Measurements from ENCODE around the gene ETV6. TPM values are rescaled to one million over a fixed set of nuclear protein-coding genes. Genes with fewer than 3 reads are reported as not detected.

The ETV6 gene
- total and polyA plus RNA-seq, 2 of the 8 experiments (the other 6 are each of a cell fraction or from before 2014, with no cell fraction given): 5.5 to 23.9 TPM

GRCh38 chr12:11815397-11815796, 165.9 kb downstream of the ETV6 start:
- no peak overlapping the region for H3K14ac ChIP-seq (ENCODE audit: insufficient read length)
- no peak overlapping the region for H3K56ac ChIP-seq (replicated peaks; ENCODE audit: insufficient read length, low read depth, low read length)
- no peak overlapping the region; a peak in 1 of 4 replicates for H3K4me2 ChIP-seq (ENCODE audit: insufficient read depth in 1 of 2, low read depth in 2 of 2, low read length in 2 of 2)
- no peak overlapping the region for H3K23ac ChIP-seq (ENCODE audit: insufficient read length)
- H3K4me1 ChIP-seq (replicated peaks in 1 of 4; ENCODE audit: control insufficient read depth in 3 of 4, insufficient read depth in 4 of 4, low read length in 3 of 4): peaks cover 7 to 32% (median 23%) of the 10 kb centered on the region in 4 experiments
- no peak overlapping the region for H2BK5ac ChIP-seq (ENCODE audit: low read depth, low read length)
- H2BK20ac ChIP-seq (ENCODE audit: low read length): no peak overlapping the region
- H3K9ac ChIP-seq (replicated peaks in 1 of 4; ENCODE audit: extremely low read depth in 1 of 4, low read depth in 3 of 4, low read length in 3 of 4): no peak overlapping the region
- H3K79me2 ChIP-seq (ENCODE audit: control insufficient read depth in 1 of 2, insufficient read depth in 2 of 2, low read length in 2 of 2): no peaks in the 10 kb centered on the region
- no peaks in the 10 kb centered on the region; the same call in 1 of the 2 replicates for H3K79me1 ChIP-seq (ENCODE audit: low read depth, low read length)
- no peaks in the 10 kb centered on the region for H3K27me3 ChIP-seq (replicated peaks in 1 of 4; ENCODE audit: control insufficient read depth in 3 of 4, extremely low read depth in 1 of 4, insufficient read depth in 3 of 4, low read length in 3 of 4)
- H2AK5ac ChIP-seq (ENCODE audit: low read depth, low read length): no peak overlapping the region
- H3K23me2 ChIP-seq (ENCODE audit: low read depth, low read length): no peaks in the 10 kb centered on the region
- H3K27ac ChIP-seq (ENCODE audit: low read depth, low read length): no peak overlapping the region
- no peaks in the 10 kb centered on the region for H3K9me3 ChIP-seq (ENCODE audit: insufficient read depth in 2 of 2, low read depth in 1 of 2, low read length in 1 of 2)
- no peak overlapping the region for H4K91ac ChIP-seq (replicated peaks; ENCODE audit: insufficient read length, low read length)
- no peak overlapping the region for H4K5ac ChIP-seq (ENCODE audit: insufficient read length, low read depth, low read length)
- H3K4ac ChIP-seq (replicated peaks; ENCODE audit: insufficient read length, low read depth, low read length): no peak overlapping the region
- H2BK12ac ChIP-seq (ENCODE audit: low read depth, low read length): 0 out of 2 replicates have a peak overlapping the region, but pooled peaks have one; percentile 35
- DNase-seq (ENCODE audit: low read depth in 1 of 2, low spot score in 2 of 2) (no peak), FAIRE-seq (no peak)
- no peak overlapping the region for H3K18ac ChIP-seq (ENCODE audit: extremely low read depth, low read length)
- no peaks in the 10 kb centered on the region for H3K36me3 ChIP-seq (ENCODE audit: control insufficient read depth in 2 of 4, insufficient read depth in 4 of 4, low read length in 3 of 4)
- no peaks in the 10 kb centered on the region for H4K20me1 ChIP-seq (replicated peaks in 1 of 2; ENCODE audit: control insufficient read depth in 1 of 2, insufficient read depth in 2 of 2, low read length in 2 of 2)
- no peak overlapping the region for H3K4me3 ChIP-seq (ENCODE audit: extremely low read depth in 1 of 4, insufficient read depth in 2 of 4, low read depth in 3 of 4, low read length in 4 of 4)
- ChIA-PET CTCF (ENCODE audit: partially characterized antibody) (interaction anchor here (0.6 to 2.3 kb wide), 6 partner anchors 10 to 237 kb away, joined by 3 to 7 read pairs (median 4); no protein-coding TSS in a partner anchor), POLR2A (ENCODE audit: partially characterized antibody) (no interaction called here)
- H2BK15ac ChIP-seq (ENCODE audit: low read length): no peak overlapping the region
- WGBS, 2 experiments (ENCODE audit: extremely low coverage in 1 of 2, insufficient coverage in 1 of 2, insufficient read length in 1 of 2, insufficient replicate concordance in 2 of 2, low coverage in 1 of 2, low lambda C conversion rate in 2 of 2, missing lambda C conversion rate in 1 of 2): 75% methylated on average over 5 of the region's 5 CpGs; no CpG with 5 or more reads in 1 of the 2 experiments
- no peak overlapping the region for H2AFZ ChIP-seq (ENCODE audit: low read length)
- no peak overlapping the region for H4K8ac ChIP-seq (ENCODE audit: extremely low read depth, insufficient read depth, low read length)
- H2BK120ac ChIP-seq (replicated peaks; ENCODE audit: low read depth, low read length): no peak overlapping the region

Data from H1 (cell line).